GM18907 (cell line): Measurements from ENCODE around the gene HS6ST3.

Source experiments
- ATAC-seq: cut with Tn5 transposase; IDR thresholded peaks from one replicate; pipeline ENCODE4 v1.9.1; 2021; ENCODE audit warnings: mild to moderate bottlenecking, moderate library complexity; ENCODE audit not compliant: unreplicated experiment

The HS6ST3 gene

GRCh38 chr13:96294930-96295881 lies 205.3 kb downstream of the HS6ST3 start:
- ATAC-seq: no peak

- ATAC-seq: no peak
Measured at GRCh38 chr13:96297360-96297759, 207.5 kb downstream of the HS6ST3 start.

GRCh38 chr13:96299235-96299634 lies 209.3 kb downstream of the HS6ST3 start:
- no peak for ATAC-seq

- no peak for ATAC-seq
Measured at GRCh38 chr13:96308568-96308967, 218.7 kb downstream of the HS6ST3 start.

- ATAC-seq: no peak
Measured at GRCh38 chr13:96314974-96315373, 225.1 kb downstream of the HS6ST3 start.

- no peak for ATAC-seq
Measured at GRCh38 chr13:96338030-96338429, 248.1 kb downstream of the HS6ST3 start.

GRCh38 chr13:96342286-96342685 lies 252.4 kb downstream of the HS6ST3 start:
- ATAC-seq: no peak

GRCh38 chr13:96342852-96343465 lies 253.1 kb downstream of the HS6ST3 start:
- no peak for ATAC-seq

- ATAC-seq: no peak
Measured at GRCh38 chr13:96346921-96347320, 257.0 kb downstream of the HS6ST3 start.

GRCh38 chr13:96373597-96373996 lies 283.7 kb downstream of the HS6ST3 start:
- ATAC-seq: no peak

GRCh38 chr13:96377835-96378234 lies 287.9 kb downstream of the HS6ST3 start:
- ATAC-seq: no peak

GRCh38 chr13:96379967-96380366 lies 290.1 kb downstream of the HS6ST3 start:
- no peak for ATAC-seq

GRCh38 chr13:96381681-96382080 lies 291.8 kb downstream of the HS6ST3 start:
- no peak for ATAC-seq

- no peak for ATAC-seq
Measured at GRCh38 chr13:96388598-96388997, 298.7 kb downstream of the HS6ST3 start.

- no peak for ATAC-seq
Measured at GRCh38 chr13:96391606-96392005, 301.7 kb downstream of the HS6ST3 start.

- no peak for ATAC-seq
Measured at GRCh38 chr13:96397807-96398206, 307.9 kb downstream of the HS6ST3 start.

GRCh38 chr13:96398486-96398885 lies 308.6 kb downstream of the HS6ST3 start:
- ATAC-seq: no peak

- no peak for ATAC-seq
Measured at GRCh38 chr13:96403241-96403640, 313.3 kb downstream of the HS6ST3 start.

GRCh38 chr13:96403651-96404050 lies 313.7 kb downstream of the HS6ST3 start:
- no peak for ATAC-seq

GRCh38 chr13:96415831-96416385 lies 326.0 kb downstream of the HS6ST3 start:
- no peak for ATAC-seq

GRCh38 chr13:96417939-96418685 lies 328.2 kb downstream of the HS6ST3 start:
- no peak for ATAC-seq
